Erythroblast (primary cell): ENCODE data around the gene C2orf66.

Source experiments
- GATA1 ChIP-seq: IDR thresholded peaks from 2 replicates; pipeline ENCODE4 v1.6.1; 2011; ENCODE audit warnings: low read depth, mild to moderate bottlenecking, control low read depth, low read length, moderate library complexity
- POLR2A ChIP-seq: IDR thresholded peaks from 2 replicates; pipeline ENCODE4 v1.6.1; 2011; ENCODE audit warnings: mild to moderate bottlenecking, low read length

DNA sequence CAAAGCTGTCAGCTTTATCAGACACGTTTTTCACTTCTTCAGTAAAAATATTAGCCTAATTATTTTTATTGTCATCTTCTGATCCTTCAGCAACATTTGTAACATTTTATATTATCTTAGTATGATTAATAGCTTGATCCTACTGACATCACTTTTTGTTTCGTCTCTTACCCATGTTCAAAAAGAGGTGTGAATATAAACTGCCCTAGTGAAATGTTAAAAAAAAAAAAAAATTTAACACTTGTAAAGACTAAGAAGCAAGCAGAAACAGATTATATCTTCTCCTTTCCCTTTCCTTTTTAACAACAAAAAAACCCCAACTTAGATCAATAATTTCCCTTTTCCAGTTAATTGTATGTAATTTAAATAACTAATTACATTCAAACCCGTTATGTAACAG lies 36.2 kb upstream of the C2orf66 start:
- TF ChIP-seq POLR2A (no peak), GATA1 (no peak)
